SK-N-SH (cell line): Measurements from ENCODE around the gene STARD8.

Experiments used
- EP300 ChIP-seq, 2 experiments: IDR thresholded peaks; 2 replicates each; pipeline versions ENCODE4 v1.4.0 to v1.6.1; 2012; ENCODE audit warnings: borderline replicate concordance in 1 of 2, low read depth in 1 of 2, low read length in 1 of 2
- EZH2phosphoT487 ChIP-seq: fragments of 200-600 bp; sonication (generic); IDR thresholded peaks from 2 replicates; pipeline ENCODE4 v1.6.1; 2017; ENCODE audit warnings: low read depth, mixed run types, mild to moderate bottlenecking, antibody characterized with exemption, moderate library complexity, borderline replicate concordance
- FOXM1 ChIP-seq: IDR thresholded peaks from 2 replicates; pipeline ENCODE4 v1.4.0; 2012; ENCODE audit warnings: low read depth, mild to moderate bottlenecking
- NRF1 ChIP-seq: IDR thresholded peaks from 2 replicates; pipeline ENCODE4 v1.6.1; 2012; ENCODE audit warnings: low read depth, mild to moderate bottlenecking, low read length
- POLR2AphosphoS5 ChIP-seq: IDR thresholded peaks from 2 replicates; pipeline ENCODE4 v1.6.1; 2012; ENCODE audit warnings: low read depth, low read length
- RAD21 ChIP-seq: IDR thresholded peaks from 2 replicates; pipeline ENCODE4 v1.6.1; 2012; ENCODE audit warnings: mild to moderate bottlenecking, low read length
- RCOR1 ChIP-seq: fragments of 150-350 bp; IDR thresholded peaks from 2 replicates; pipeline ENCODE4 v1.6.1; 2017; ENCODE audit warnings: antibody characterized with exemption, low read length
- SIN3A ChIP-seq: IDR thresholded peaks from 2 replicates; pipeline ENCODE4 v1.6.1; 2012; ENCODE audit warnings: low read depth, mild to moderate bottlenecking, low read length, moderate library complexity, borderline replicate concordance
- TF ChIP-seq, protein P1 (sequence below): IDR thresholded peaks from 2 replicates; pipeline ENCODE4 v1.4.0; 2012; ENCODE audit warnings: low read depth, borderline replicate concordance
- TF ChIP-seq, protein P2 (sequence below): IDR thresholded peaks from 2 replicates; pipeline ENCODE4 v1.6.1; 2012; ENCODE audit warnings: mild to moderate bottlenecking, low read depth, low read length, moderate library complexity
- TF ChIP-seq, protein P3 (sequence below): fragments of 200-600 bp; sonication (generic); IDR thresholded peaks from 2 replicates; pipeline ENCODE4 v1.6.1; 2017; ENCODE audit warnings: antibody characterized with exemption, mild to moderate bottlenecking, moderate library complexity
- TF ChIP-seq, protein P4 (sequence below): IDR thresholded peaks from 2 replicates; pipeline ENCODE4 v1.4.0; 2012; ENCODE audit warnings: low read depth

DNA sequence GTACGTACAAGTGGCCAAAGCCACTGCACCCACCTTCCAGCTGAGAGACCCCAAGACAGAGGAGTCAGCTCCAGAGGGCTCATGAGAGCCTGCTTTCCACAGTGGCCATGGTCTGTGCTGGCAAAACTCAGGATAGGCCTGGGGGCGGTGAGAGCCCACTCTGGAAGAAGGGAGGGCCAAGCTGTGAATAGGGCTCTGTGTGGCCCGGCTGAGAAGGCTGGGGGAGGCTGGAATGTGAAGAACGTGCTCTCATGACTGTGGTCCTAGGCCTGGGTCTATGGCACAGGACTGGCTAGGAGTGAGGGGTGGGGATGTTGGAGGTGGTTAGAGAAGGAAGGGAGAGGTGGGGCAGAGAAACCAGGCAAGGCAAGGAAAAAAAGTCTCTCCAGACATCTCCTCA lies 13.3 kb downstream of the STARD8 start:
- TF ChIP-seq, protein P1, sequence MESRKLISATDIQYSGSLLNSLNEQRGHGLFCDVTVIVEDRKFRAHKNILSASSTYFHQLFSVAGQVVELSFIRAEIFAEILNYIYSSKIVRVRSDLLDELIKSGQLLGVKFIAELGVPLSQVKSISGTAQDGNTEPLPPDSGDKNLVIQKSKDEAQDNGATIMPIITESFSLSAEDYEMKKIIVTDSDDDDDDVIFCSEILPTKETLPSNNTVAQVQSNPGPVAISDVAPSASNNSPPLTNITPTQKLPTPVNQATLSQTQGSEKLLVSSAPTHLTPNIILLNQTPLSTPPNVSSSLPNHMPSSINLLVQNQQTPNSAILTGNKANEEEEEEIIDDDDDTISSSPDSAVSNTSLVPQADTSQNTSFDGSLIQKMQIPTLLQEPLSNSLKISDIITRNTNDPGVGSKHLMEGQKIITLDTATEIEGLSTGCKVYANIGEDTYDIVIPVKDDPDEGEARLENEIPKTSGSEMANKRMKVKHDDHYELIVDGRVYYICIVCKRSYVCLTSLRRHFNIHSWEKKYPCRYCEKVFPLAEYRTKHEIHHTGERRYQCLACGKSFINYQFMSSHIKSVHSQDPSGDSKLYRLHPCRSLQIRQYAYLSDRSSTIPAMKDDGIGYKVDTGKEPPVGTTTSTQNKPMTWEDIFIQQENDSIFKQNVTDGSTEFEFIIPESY = no peak
- TF ChIP-seq, protein P2, sequence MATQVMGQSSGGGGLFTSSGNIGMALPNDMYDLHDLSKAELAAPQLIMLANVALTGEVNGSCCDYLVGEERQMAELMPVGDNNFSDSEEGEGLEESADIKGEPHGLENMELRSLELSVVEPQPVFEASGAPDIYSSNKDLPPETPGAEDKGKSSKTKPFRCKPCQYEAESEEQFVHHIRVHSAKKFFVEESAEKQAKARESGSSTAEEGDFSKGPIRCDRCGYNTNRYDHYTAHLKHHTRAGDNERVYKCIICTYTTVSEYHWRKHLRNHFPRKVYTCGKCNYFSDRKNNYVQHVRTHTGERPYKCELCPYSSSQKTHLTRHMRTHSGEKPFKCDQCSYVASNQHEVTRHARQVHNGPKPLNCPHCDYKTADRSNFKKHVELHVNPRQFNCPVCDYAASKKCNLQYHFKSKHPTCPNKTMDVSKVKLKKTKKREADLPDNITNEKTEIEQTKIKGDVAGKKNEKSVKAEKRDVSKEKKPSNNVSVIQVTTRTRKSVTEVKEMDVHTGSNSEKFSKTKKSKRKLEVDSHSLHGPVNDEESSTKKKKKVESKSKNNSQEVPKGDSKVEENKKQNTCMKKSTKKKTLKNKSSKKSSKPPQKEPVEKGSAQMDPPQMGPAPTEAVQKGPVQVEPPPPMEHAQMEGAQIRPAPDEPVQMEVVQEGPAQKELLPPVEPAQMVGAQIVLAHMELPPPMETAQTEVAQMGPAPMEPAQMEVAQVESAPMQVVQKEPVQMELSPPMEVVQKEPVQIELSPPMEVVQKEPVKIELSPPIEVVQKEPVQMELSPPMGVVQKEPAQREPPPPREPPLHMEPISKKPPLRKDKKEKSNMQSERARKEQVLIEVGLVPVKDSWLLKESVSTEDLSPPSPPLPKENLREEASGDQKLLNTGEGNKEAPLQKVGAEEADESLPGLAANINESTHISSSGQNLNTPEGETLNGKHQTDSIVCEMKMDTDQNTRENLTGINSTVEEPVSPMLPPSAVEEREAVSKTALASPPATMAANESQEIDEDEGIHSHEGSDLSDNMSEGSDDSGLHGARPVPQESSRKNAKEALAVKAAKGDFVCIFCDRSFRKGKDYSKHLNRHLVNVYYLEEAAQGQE = no peak
- TF ChIP-seq RCOR1 (no peak), EP300 (IDR thresholded peaks at IDR 0.05; ENCODE audit: borderline replicate concordance in 1 of 2, low read depth in 1 of 2, low read length in 1 of 2) (no peak), EZH2phosphoT487 (no peak), RAD21 (no peak), FOXM1 (no peak), POLR2AphosphoS5 (no peak), NRF1 (no peak), SIN3A (no peak)
- TF ChIP-seq, protein P3, sequence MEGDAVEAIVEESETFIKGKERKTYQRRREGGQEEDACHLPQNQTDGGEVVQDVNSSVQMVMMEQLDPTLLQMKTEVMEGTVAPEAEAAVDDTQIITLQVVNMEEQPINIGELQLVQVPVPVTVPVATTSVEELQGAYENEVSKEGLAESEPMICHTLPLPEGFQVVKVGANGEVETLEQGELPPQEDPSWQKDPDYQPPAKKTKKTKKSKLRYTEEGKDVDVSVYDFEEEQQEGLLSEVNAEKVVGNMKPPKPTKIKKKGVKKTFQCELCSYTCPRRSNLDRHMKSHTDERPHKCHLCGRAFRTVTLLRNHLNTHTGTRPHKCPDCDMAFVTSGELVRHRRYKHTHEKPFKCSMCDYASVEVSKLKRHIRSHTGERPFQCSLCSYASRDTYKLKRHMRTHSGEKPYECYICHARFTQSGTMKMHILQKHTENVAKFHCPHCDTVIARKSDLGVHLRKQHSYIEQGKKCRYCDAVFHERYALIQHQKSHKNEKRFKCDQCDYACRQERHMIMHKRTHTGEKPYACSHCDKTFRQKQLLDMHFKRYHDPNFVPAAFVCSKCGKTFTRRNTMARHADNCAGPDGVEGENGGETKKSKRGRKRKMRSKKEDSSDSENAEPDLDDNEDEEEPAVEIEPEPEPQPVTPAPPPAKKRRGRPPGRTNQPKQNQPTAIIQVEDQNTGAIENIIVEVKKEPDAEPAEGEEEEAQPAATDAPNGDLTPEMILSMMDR = no peak
- TF ChIP-seq, protein P4, sequence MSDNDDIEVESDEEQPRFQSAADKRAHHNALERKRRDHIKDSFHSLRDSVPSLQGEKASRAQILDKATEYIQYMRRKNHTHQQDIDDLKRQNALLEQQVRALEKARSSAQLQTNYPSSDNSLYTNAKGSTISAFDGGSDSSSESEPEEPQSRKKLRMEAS = no peak
